ENCODE data around the gene CENPX.

GRCh38 chr17:81973432-81973831 lies 49.2 kb downstream of the CENPX start:
- TF ChIP-seq CTCF (IDR thresholded peaks at IDR 0.05; ENCODE audit: extremely low read depth in 1 of 2, insufficient read depth in 1 of 2, low read depth in 1 of 2, low read length in 2 of 2) (no peak), EZH2 (IDR thresholded peaks at IDR 0.05; ENCODE audit: borderline replicate concordance, low read depth, low read length, severe bottlenecking) (no peak), POLR2AphosphoS5 (IDR thresholded peaks at IDR 0.05; ENCODE audit: insufficient read depth, low read depth, low read length) (no peak), FOS (IDR thresholded peaks at IDR 0.05; ENCODE audit: borderline replicate concordance, insufficient read depth, low read length) (no peak), POLR2A (IDR thresholded peaks at IDR 0.05; ENCODE audit: low read depth, low read length) (no peak), MAX (IDR thresholded peaks at IDR 0.05; ENCODE audit: insufficient read depth, insufficient read length) (no peak)
